HepG2 (cell line): ENCODE data around the gene CR1L. TPM values are rescaled to one million over a fixed set of nuclear protein-coding genes. Genes with fewer than 3 reads are reported as not detected.

Experiments used
- ATAC-seq: fragments of 200-7000 bp; cut with Tn5 transposase; 3 replicates; pipeline ENCODE4 v1.9.1; 2020; ENCODE audit warnings: mild to moderate bottlenecking, moderate library complexity
- BruUV-seq: library from RNA; stranded (reverse); fragments of 400-500 nt; replicated peaks from 2 replicates; lab custom pipeline; 2021; lab: Mats Ljungman, UMichigan
- CTCF ChIA-PET: fragments of 300-600 bp; formaldehyde crosslinking; extraction: SDS; loops from one replicate; lab custom pipeline; 2021; ENCODE audit warnings: low total read pairs, inconsistent platforms, low intra/inter-chr PET ratio; lab: Yijun Ruan, JAX
- POLR2A ChIA-PET: fragments of 350-600 bp; sonication (Branson Sonifier 250); formaldehyde crosslinking; loops from one replicate; lab custom pipeline; 2020; ENCODE audit warnings: antibody characterized with exemption, inconsistent platforms; lab: Yijun Ruan, JAX
- DNase-seq: peaks from one replicate; pipeline ENCODE4 v3.0.0-alpha.2; 2015; ENCODE audit warnings: low spot score
- FAIRE-seq: peaks from 3 replicates; lab custom pipeline; 2011; peaks lifted over from hg19 to GRCh38; lab: Jason Lieb, UNC
- H2AFZ ChIP-seq: one replicate; pipeline ENCODE4 v1.6.1; 2011; ENCODE audit warnings: low read length, inconsistent platforms
- H3K27ac ChIP-seq: fragments of 300-600 bp; 3 replicates; pipeline ENCODE4 v1.8.0; 2011; ENCODE audit warnings: mixed run types, mild to moderate bottlenecking, mixed read lengths, low read length, inconsistent platforms; ENCODE audit not compliant: insufficient read depth; ENCODE audit errors: extremely low read length
- H3K27me3 ChIP-seq, 2 experiments: fragments of 200-600 bp in 1 of 2; 2 replicates in 1 of 2; 3 replicates in 1 of 2; pipeline versions ENCODE4 v1.6.0 to v1.8.0; 2011; ENCODE audit warnings: low read length in 2 of 2, mild to moderate bottlenecking in 2 of 2, moderate library complexity in 2 of 2, inconsistent platforms in 1 of 2; ENCODE audit not compliant: insufficient read depth in 2 of 2, control insufficient read depth in 1 of 2
- H3K36me3 ChIP-seq, 2 experiments: fragments of 200-600 bp in 1 of 2; replicated peaks in 1 of 2; 2 replicates in 1 of 2; 3 replicates in 1 of 2; pipeline versions ENCODE4 v1.5.1 to v1.8.0; 2011; ENCODE audit warnings: low read length in 2 of 2, inconsistent platforms in 1 of 2; ENCODE audit not compliant: insufficient read depth in 2 of 2, control insufficient read depth in 1 of 2
- H3K4me1 ChIP-seq: 2 replicates; pipeline ENCODE4 v1.5.1; 2012; ENCODE audit warnings: low read length, inconsistent platforms; ENCODE audit not compliant: insufficient read depth
- H3K4me2 ChIP-seq: 2 replicates; pipeline ENCODE4 v1.6.0; 2011; ENCODE audit warnings: low read depth, low read length, inconsistent platforms
- H3K4me3 ChIP-seq, 3 experiments: fragments of 200-600 bp in 1 of 3; sonication (generic), shearing (Covaris generic) in 1 of 3; replicated peaks in 1 of 3; 2 replicates each; pipeline ENCODE4 v1.5.1; 2011 to 2016; ENCODE audit warnings: low read length in 3 of 3, inconsistent platforms in 2 of 3, low read depth in 2 of 3, mild to moderate bottlenecking in 2 of 3, control low read depth in 1 of 3, mixed read lengths in 1 of 3; ENCODE audit not compliant: insufficient read depth in 1 of 3
- H3K79me2 ChIP-seq: one replicate; pipeline ENCODE4 v1.6.1; 2011; ENCODE audit warnings: low read length, inconsistent platforms; ENCODE audit not compliant: insufficient read depth
- H3K9ac ChIP-seq: 2 replicates; pipeline ENCODE4 v1.6.0; 2011; ENCODE audit warnings: mild to moderate bottlenecking, low read depth, low read length, inconsistent platforms; ENCODE audit not compliant: insufficient read depth
- H3K9me3 ChIP-seq: 2 replicates; pipeline ENCODE4 v1.5.1; 2012; ENCODE audit warnings: mild to moderate bottlenecking, low read length
- H4K20me1 ChIP-seq: 2 replicates; pipeline ENCODE4 v1.6.0; 2011; ENCODE audit warnings: inconsistent platforms, mild to moderate bottlenecking, low read length, moderate library complexity; ENCODE audit not compliant: insufficient read depth
- GPN1 ChIP-seq: sonication (generic); formaldehyde crosslinking; IDR thresholded peaks from 2 replicates; pipeline ENCODE4 v1.5.1; 2020; ENCODE audit warnings: missing genetic modification reagents, borderline replicate concordance
- KIAA2018 ChIP-seq: sonication (generic); formaldehyde crosslinking; IDR thresholded peaks from 2 replicates; pipeline ENCODE4 v1.5.0; 2020; ENCODE audit warnings: mild to moderate bottlenecking, missing genetic modification reagents, borderline replicate concordance
- MAFF ChIP-seq: IDR thresholded peaks from 2 replicates; pipeline ENCODE4 v1.6.1; 2011; ENCODE audit warnings: low read depth, low read length, improper control_type of control experiment
- MAFG ChIP-seq: sonication (generic); formaldehyde crosslinking; IDR thresholded peaks from 2 replicates; pipeline ENCODE4 v1.5.1; 2020; ENCODE audit warnings: mild to moderate bottlenecking, missing genetic modification reagents
- MAFK ChIP-seq, 2 experiments: IDR thresholded peaks in 1 of 2; conservative IDR thresholded peaks in 1 of 2; 2 replicates each; pipeline ENCODE4 v1.6.1; 2011; ENCODE audit warnings: improper control_type of control experiment in 2 of 2, low read length in 2 of 2
- NAIF1 ChIP-seq: sonication (generic); formaldehyde crosslinking; IDR thresholded peaks from 2 replicates; pipeline ENCODE4 v1.5.0; 2020; ENCODE audit warnings: mild to moderate bottlenecking, missing genetic modification reagents, borderline replicate concordance
- in situ Hi-C: cut with HindIII; loops from 2 replicates; pipeline ENCODE4 v1.10.0; 2017; ENCODE audit warnings: low pct_unique_long_range_greater_than_20kb; ENCODE audit not compliant: extremely low pct_ligation_motif_present
- intact Hi-C: fragments of 100-400 bp; cut with micrococcal nuclease; formaldehyde crosslinking; loops from one replicate; pipeline ENCODE4 v1.10.0; 2022; ENCODE audit not compliant: unreplicated experiment
- polyA plus RNA-seq, 8 experiments: library from polyadenylated mRNA; depleted of rRNA in 3 of 8; stranded (reverse) in 7 of 8; unstranded in 1 of 8; fragments of >200 nt; fragmentation: Illumina TruSeq in 4 of 8; extraction: Trizol in 4 of 8; gene quantifications; 2 replicates each; pipeline versions ENCODE4 v1.2.1 to v1.2.3, GENCODE V29; 2011 to 2016; ENCODE audit warnings: low read depth in 4 of 8, missing spikeins in 1 of 8, mixed read lengths in 1 of 8; ENCODE audit not compliant: insufficient read depth in 1 of 8
- total RNA-seq, 5 experiments: library from RNA; depleted of rRNA; stranded (reverse); fragments of >200 nt; fragmentation: Illumina TruSeq; extraction: Trizol; gene quantifications; 2 replicates each; pipeline ENCODE4 v1.2.3, GENCODE V29; 2016; ENCODE audit warnings: low read depth in 1 of 5
- TF ChIP-seq, protein P1 (sequence below): sonication (generic); formaldehyde crosslinking; IDR thresholded peaks from 2 replicates; pipeline ENCODE4 v1.4.0; 2020; ENCODE audit warnings: mild to moderate bottlenecking, missing genetic modification reagents
- TF ChIP-seq, protein P2 (sequence below): sonication (generic); formaldehyde crosslinking; IDR thresholded peaks from 2 replicates; pipeline ENCODE4 v1.8.1; 2023; ENCODE audit warnings: mild to moderate bottlenecking, inconsistent platforms, moderate library complexity, missing genetic modification reagents, borderline replicate concordance

Gene CR1L
- total and polyA plus RNA-seq, 2 of the 13 experiments (the other 11 are each of a cell fraction or from before 2014, with no cell fraction given) = not detected

DNA sequence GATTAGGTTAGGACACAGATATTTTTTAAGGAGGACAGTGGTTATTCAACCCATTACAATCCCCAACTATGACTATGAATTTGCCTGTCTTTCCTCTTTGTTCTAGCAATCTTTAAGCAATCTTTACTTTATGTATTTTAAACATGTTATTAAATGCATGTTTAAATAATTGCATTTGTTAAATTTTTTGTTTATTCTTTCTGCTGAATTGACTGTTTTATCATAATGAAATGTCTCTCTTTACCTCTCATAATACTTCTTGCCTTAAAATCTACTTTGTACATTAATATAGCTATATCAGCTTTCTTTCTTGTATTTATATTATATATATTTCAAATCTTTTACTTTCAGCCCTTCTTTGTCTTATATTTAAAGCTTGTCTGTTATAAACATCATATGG lies 46.1 kb downstream of the CR1L start:
- POLR2A ChIA-PET = no interaction called here
- in situ Hi-C loops (no loop called here), intact Hi-C loops (no loop called here)
- Histone ChIP-seq H2AFZ (no peak overlapping the region), H3K9ac (no peak overlapping the region), H3K9me3 (no peaks in the 10 kb centered on the region), H3K36me3 (no peaks in the 10 kb centered on the region), H3K4me2 (no peak overlapping the region), H3K79me2 (no peaks in the 10 kb centered on the region), H4K20me1 (no peaks in the 10 kb centered on the region), H3K27me3 (no peaks in the 10 kb centered on the region), H3K4me1 (no peaks in the 10 kb centered on the region), H3K4me3 (no peak overlapping the region), H3K27ac (no peak overlapping the region)
- CTCF ChIA-PET = no interaction called here
- TF ChIP-seq MAFF (peak; percentile 36; the same call in 1 of the 2 replicates), NAIF1 (CRISPR knock-in tag) (no peak), GPN1 (no peak), MAFG (CRISPR knock-in tag) (no peak), MAFK (conservative IDR thresholded peaks at IDR 0.05 in 1 of 2, IDR thresholded peaks at IDR 0.05 in 1 of 2; ENCODE audit: low read length in 2 of 2) (peak; percentile 22 to 67; a peak in 3 of 4 replicates), KIAA2018 (CRISPR knock-in tag) (no peak)
- TF ChIP-seq, protein P1, sequence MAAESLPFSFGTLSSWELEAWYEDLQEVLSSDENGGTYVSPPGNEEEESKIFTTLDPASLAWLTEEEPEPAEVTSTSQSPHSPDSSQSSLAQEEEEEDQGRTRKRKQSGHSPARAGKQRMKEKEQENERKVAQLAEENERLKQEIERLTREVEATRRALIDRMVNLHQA (CRISPR knock-in tag) = no peak
- TF ChIP-seq, protein P2, sequence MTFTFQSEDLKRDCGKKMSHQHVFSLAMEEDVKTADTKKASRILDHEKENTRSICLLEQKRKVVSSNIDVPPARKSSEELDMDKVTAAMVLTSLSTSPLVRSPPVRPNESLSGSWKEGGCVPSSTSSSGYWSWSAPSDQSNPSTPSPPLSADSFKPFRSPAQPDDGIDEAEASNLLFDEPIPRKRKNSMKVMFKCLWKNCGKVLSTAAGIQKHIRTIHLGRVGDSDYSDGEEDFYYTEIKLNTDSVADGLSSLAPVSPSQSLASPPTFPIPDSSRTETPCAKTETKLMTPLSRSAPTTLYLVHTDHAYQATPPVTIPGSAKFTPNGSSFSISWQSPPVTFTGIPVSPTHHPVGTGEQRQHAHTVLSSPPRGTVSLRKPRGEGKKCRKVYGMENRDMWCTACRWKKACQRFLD (CRISPR knock-in tag) = no peak
- FAIRE-seq = no peak
- no peak for DNase-seq
- no peak for ATAC-seq
- no TSS peak for BruUV-seq
